Measurements from ENCODE around the gene PTP4A1. TPM values are rescaled to one million over a fixed set of nuclear protein-coding genes. Genes with fewer than 3 reads are reported as not detected.

PTP4A1 gene
- total and polyA plus RNA-seq, 2 experiments from 2014 or later: 213 to 264 TPM

DNA sequence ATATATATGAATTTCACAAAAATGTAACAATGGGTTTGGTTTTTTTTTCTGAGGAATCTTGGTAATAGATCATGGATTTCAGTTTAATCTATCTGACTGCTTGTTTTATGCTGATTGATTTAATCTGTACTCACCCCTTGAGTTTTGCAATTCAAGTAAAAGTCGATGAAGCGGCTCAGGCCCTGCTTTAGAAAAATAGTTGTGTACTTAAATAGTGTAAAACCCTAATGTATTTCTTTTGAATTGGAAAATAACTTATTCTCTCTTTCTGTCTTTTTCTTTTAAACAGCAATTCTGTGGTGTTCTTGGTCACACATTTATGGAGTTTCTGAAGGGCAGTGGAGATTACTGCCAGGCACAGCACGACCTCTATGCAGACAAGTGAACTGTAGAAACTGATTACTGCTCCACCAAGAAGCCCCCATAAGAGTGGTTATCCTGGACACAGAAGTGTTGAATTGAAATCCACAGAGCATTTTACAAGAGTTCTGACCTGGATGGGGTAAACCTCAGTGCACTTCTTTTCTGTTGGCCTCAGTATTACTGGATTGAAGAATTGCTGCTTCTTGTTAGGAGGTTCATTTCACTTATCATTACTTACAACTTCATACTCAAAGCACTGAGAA is 4.0 kb downstream of the PTP4A1 start:
- H3K79me2 ChIP-seq: peaks cover 73% of the 10 kb centered on the region
- peak overlapping the region; percentile 73 for H3K4me2 ChIP-seq
- H3K9me2 ChIP-seq (replicated peaks; ENCODE audit: insufficient read depth): no peaks in the 10 kb centered on the region
- H3K4me1 ChIP-seq (ENCODE audit: insufficient read depth): no peaks in the 10 kb centered on the region
- H3K36me3 ChIP-seq (replicated peaks; ENCODE audit: insufficient read depth, low read depth): no peaks in the 10 kb centered on the region
- H3K27me3 ChIP-seq: no peaks in the 10 kb centered on the region
- 59% methylated on average over 3 of the region's 3 CpGs for WGBS (ENCODE audit: low lambda C conversion rate, missing lambda C conversion rate)
- TF ChIP-seq EZH2 (IDR thresholded peaks at IDR 0.05; ENCODE audit: borderline replicate concordance): no peak
- TF ChIP-seq, protein P1, sequence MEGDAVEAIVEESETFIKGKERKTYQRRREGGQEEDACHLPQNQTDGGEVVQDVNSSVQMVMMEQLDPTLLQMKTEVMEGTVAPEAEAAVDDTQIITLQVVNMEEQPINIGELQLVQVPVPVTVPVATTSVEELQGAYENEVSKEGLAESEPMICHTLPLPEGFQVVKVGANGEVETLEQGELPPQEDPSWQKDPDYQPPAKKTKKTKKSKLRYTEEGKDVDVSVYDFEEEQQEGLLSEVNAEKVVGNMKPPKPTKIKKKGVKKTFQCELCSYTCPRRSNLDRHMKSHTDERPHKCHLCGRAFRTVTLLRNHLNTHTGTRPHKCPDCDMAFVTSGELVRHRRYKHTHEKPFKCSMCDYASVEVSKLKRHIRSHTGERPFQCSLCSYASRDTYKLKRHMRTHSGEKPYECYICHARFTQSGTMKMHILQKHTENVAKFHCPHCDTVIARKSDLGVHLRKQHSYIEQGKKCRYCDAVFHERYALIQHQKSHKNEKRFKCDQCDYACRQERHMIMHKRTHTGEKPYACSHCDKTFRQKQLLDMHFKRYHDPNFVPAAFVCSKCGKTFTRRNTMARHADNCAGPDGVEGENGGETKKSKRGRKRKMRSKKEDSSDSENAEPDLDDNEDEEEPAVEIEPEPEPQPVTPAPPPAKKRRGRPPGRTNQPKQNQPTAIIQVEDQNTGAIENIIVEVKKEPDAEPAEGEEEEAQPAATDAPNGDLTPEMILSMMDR (IDR thresholded peaks at IDR 0.05; ENCODE audit: poor library complexity): no peak
- TF ChIP-seq EZH2phosphoT487 (IDR thresholded peaks at IDR 0.05; ENCODE audit: low read depth, severe bottlenecking, unreplicated experiment): no peak
- H3K9me3 ChIP-seq (ENCODE audit: low read depth): no peaks in the 10 kb centered on the region
- H2AFZ ChIP-seq: no peak overlapping the region
- H3K27ac ChIP-seq: peak overlapping the region; percentile 24
- H4K20me1 ChIP-seq (ENCODE audit: insufficient read depth, poor library complexity, severe bottlenecking): peaks cover 62% of the 10 kb centered on the region
- peak overlapping the region; percentile 8 for H3K4me3 ChIP-seq
- no peak for DNase-seq (ENCODE audit: low spot score)

DNA sequence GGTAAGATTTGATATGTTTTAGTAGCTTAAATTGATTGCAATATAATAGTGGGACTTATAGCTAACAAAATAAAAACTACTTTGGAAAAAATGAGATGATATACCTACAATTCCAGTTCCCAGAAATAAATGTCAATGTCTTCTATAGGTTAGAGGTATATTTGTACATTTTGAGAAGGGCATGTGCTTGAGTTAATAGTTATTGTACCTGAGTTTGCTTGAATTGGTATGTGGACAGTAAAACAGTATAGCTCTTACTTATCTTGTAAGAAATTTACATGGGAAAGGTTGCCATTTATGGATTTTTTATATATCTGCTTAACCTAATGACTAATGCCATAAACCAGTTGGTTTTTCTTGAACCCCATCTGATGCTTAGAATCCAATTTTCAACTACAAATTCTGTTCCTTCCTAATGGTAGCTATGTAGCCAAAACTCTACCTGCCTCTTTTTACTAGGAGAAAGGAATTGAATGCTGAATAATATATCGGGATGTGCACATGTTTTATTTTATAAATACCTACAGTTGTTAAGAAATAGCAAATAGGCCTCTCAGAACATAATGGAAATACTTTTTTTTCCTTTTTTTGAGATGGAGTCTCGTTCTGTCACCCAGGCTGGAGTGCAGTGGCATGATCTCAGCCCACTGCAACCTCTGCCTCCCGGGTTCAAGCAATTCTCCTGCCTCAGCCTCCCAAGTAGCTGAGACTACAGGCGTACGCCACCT is 4.9 kb downstream of the PTP4A1 start:
- Histone ChIP-seq H4K20me1 (ENCODE audit: insufficient read depth, poor library complexity, severe bottlenecking) (peaks cover 62% of the 10 kb centered on the region), H3K79me2 (peaks cover 73% of the 10 kb centered on the region), H3K4me3 (peak overlapping the region; percentile 8), H3K4me1 (ENCODE audit: insufficient read depth) (no peaks in the 10 kb centered on the region), H2AFZ (no peak overlapping the region), H3K9me2 (replicated peaks; ENCODE audit: insufficient read depth) (no peaks in the 10 kb centered on the region), H3K27me3 (no peaks in the 10 kb centered on the region), H3K4me2 (peak overlapping the region; percentile 73), H3K9me3 (ENCODE audit: low read depth) (no peaks in the 10 kb centered on the region), H3K36me3 (replicated peaks; ENCODE audit: insufficient read depth, low read depth) (no peaks in the 10 kb centered on the region), H3K27ac (peak overlapping the region; percentile 24)
- DNase-seq (ENCODE audit: low spot score): no peak
- TF ChIP-seq, protein P1 (IDR thresholded peaks at IDR 0.05; ENCODE audit: poor library complexity): no peak
- no peak for TF ChIP-seq EZH2 (IDR thresholded peaks at IDR 0.05; ENCODE audit: borderline replicate concordance)
- no peak for TF ChIP-seq EZH2phosphoT487 (IDR thresholded peaks at IDR 0.05; ENCODE audit: low read depth, severe bottlenecking, unreplicated experiment)
- WGBS (ENCODE audit: low lambda C conversion rate, missing lambda C conversion rate): 94% methylated on average over 5 of the region's 5 CpGs

DNA sequence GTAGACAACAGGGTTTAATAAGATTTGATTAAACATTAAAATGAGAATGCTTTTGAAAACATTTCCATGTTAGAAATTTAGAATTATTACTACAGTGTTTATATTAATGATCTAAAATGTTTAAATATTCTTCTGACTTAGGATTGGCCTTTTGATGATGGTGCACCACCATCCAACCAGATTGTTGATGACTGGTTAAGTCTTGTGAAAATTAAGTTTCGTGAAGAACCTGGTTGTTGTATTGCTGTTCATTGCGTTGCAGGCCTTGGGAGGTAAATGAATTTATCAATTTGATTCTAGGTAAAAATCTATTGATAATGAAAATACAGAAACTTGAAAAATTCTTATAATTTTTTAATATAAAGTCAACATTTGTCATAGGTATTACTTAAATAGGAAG is 6.5 kb downstream of the PTP4A1 start:
- H3K27me3 ChIP-seq: no peaks in the 10 kb centered on the region
- H3K36me3 ChIP-seq (replicated peaks; ENCODE audit: insufficient read depth, low read depth): no peaks in the 10 kb centered on the region
- H4K20me1 ChIP-seq (ENCODE audit: insufficient read depth, poor library complexity, severe bottlenecking): peaks cover 62% of the 10 kb centered on the region
- peaks cover 60% of the 10 kb centered on the region for H3K79me2 ChIP-seq
- H3K4me3 ChIP-seq: no peak overlapping the region
- TF ChIP-seq EZH2phosphoT487 (IDR thresholded peaks at IDR 0.05; ENCODE audit: low read depth, severe bottlenecking, unreplicated experiment) (no peak), EZH2 (IDR thresholded peaks at IDR 0.05; ENCODE audit: borderline replicate concordance) (no peak)
- TF ChIP-seq, protein P1 (IDR thresholded peaks at IDR 0.05; ENCODE audit: poor library complexity): no peak
- H3K27ac ChIP-seq: no peak overlapping the region
- no peaks in the 10 kb centered on the region for H3K9me3 ChIP-seq (ENCODE audit: low read depth)
- no peak overlapping the region for H2AFZ ChIP-seq
- no peaks in the 10 kb centered on the region for H3K4me1 ChIP-seq (ENCODE audit: insufficient read depth)
- no peak for DNase-seq (ENCODE audit: low spot score)
- peak overlapping the region; percentile 73 for H3K4me2 ChIP-seq
- 97% methylated on average over 2 of the region's 2 CpGs for WGBS (ENCODE audit: low lambda C conversion rate, missing lambda C conversion rate)
- H3K9me2 ChIP-seq (replicated peaks; ENCODE audit: insufficient read depth): no peaks in the 10 kb centered on the region

Measured in hepatocyte (in vitro differentiated cells).